A673 (cell line): ENCODE measurements around the gene RAPGEF5.

Experiments
- EZH2 ChIP-seq: fragments of 200-600 bp; sonication (generic); IDR thresholded peaks from 2 replicates; pipeline ENCODE4 v1.6.1; 2017; ENCODE audit warnings: borderline replicate concordance, low read depth, mild to moderate bottlenecking, mixed read lengths, antibody characterized with exemption, low read length; ENCODE audit not compliant: poor library complexity, severe bottlenecking
- TF ChIP-seq, protein P1 (sequence below): fragments of 300-800, 200-600 bp; sonication (generic); conservative IDR thresholded peaks from 2 replicates; pipeline ENCODE4 v1.5.1; 2017; ENCODE audit warnings: low read depth, mild to moderate bottlenecking, antibody characterized with exemption, low read length, moderate library complexity, mixed read lengths

DNA sequence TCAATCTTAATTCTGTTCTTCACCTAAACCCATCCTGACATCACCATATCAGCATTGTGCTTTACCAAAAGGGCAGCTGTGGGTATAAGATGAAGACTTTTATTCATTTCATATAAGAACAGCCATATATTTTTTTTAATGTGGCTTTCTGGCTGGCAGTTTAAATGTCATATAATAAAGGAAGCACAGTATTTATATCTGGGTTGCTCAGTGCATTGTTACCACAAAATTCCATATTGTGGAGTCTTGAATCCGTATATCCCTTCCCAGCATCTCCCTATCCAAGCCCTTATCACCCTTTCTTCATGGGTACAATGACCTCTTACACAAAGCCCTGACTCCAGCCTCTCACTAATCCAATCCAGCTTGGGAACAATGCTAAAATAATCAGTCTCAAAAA, 125.8 kb downstream of the RAPGEF5 start:
- TF ChIP-seq, protein P1, sequence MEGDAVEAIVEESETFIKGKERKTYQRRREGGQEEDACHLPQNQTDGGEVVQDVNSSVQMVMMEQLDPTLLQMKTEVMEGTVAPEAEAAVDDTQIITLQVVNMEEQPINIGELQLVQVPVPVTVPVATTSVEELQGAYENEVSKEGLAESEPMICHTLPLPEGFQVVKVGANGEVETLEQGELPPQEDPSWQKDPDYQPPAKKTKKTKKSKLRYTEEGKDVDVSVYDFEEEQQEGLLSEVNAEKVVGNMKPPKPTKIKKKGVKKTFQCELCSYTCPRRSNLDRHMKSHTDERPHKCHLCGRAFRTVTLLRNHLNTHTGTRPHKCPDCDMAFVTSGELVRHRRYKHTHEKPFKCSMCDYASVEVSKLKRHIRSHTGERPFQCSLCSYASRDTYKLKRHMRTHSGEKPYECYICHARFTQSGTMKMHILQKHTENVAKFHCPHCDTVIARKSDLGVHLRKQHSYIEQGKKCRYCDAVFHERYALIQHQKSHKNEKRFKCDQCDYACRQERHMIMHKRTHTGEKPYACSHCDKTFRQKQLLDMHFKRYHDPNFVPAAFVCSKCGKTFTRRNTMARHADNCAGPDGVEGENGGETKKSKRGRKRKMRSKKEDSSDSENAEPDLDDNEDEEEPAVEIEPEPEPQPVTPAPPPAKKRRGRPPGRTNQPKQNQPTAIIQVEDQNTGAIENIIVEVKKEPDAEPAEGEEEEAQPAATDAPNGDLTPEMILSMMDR: no peak
- TF ChIP-seq EZH2: no peak
